Fibroblast of mammary gland (primary cell): ENCODE data around the gene LIPI.
"Not testable (repeated sequence)": the region's sequence is repeated elsewhere in the genome, so short reads cannot be mapped to it uniquely, and the experiment has no call there.

ENCODE experiments used
- DNase-seq: peaks from one replicate; pipeline ENCODE4 v3.0.0-alpha.2; 2010; ENCODE audit warnings: low read depth
- H3K4me3 ChIP-seq: 2 replicates; pipeline ENCODE4 v1.5.1; 2011; ENCODE audit warnings: low read depth, mild to moderate bottlenecking, low read length, moderate library complexity; ENCODE audit not compliant: control insufficient read depth
- TF ChIP-seq, protein P1 (sequence below): conservative IDR thresholded peaks from 2 replicates; pipeline ENCODE4 v1.5.1; 2011; ENCODE audit warnings: low read depth, low read length, inconsistent platforms; ENCODE audit not compliant: control insufficient read depth, insufficient read depth

LIPI gene

DNA sequence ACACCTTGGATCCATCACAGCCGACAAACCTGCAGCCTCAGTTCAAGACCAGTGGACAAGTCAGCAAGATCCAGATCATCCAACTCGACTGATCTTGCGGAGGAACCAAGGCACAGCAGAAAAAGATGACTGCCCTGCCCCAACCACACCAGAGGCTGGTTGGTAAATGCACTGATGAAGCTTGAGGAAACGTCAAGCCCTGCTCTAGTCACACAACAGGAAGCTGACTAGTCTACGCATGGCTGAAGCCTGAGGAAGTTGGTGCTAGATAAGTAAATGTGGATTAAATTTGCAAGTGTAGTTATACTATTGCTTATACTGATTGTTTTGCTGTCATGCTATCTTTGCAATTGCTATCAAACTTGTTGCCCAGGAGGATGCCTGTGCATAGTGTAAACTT, 89.0 kb downstream of the LIPI start:
- TF ChIP-seq, protein P1, sequence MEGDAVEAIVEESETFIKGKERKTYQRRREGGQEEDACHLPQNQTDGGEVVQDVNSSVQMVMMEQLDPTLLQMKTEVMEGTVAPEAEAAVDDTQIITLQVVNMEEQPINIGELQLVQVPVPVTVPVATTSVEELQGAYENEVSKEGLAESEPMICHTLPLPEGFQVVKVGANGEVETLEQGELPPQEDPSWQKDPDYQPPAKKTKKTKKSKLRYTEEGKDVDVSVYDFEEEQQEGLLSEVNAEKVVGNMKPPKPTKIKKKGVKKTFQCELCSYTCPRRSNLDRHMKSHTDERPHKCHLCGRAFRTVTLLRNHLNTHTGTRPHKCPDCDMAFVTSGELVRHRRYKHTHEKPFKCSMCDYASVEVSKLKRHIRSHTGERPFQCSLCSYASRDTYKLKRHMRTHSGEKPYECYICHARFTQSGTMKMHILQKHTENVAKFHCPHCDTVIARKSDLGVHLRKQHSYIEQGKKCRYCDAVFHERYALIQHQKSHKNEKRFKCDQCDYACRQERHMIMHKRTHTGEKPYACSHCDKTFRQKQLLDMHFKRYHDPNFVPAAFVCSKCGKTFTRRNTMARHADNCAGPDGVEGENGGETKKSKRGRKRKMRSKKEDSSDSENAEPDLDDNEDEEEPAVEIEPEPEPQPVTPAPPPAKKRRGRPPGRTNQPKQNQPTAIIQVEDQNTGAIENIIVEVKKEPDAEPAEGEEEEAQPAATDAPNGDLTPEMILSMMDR = no peak
- no peak for DNase-seq

DNA sequence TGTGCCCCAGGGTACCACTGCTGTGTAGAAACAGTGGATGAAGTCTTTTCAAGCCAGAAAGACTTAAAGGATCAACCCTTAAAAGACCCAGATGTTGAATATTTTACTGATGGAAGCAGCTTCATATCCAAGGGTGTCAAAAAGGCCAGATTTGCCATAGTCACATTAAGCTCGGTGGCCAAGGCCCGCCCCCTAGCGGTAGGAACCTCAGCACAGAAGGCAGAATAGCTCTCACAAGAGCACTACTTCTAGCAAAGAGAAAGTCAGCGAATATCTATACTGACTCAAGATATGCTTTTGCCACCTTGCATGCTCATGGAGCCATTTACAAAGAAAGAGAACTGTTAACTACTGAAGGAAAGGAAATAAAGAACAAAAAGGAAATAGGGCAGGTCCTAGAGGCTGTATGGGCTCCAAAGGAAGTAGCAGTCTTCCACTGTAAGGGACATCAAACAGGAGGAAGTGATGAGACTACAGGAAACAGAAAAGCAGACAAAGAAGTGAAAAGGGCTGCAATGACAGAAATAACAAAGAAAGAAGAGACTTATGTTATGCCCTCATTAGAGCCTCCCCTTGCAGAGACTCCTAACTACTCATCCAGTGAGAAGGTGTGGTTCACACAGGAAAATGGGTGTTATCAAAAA, 90.5 kb downstream of the LIPI start:
- no peak overlapping the region for H3K4me3 ChIP-seq
- TF ChIP-seq, protein P1 = peak; percentile 63
- DNase-seq = peak; percentile 36

More for the DNA sequence above, 89.0 kb downstream of the LIPI start:
- H3K4me3 ChIP-seq = no peak overlapping the region

DNA sequence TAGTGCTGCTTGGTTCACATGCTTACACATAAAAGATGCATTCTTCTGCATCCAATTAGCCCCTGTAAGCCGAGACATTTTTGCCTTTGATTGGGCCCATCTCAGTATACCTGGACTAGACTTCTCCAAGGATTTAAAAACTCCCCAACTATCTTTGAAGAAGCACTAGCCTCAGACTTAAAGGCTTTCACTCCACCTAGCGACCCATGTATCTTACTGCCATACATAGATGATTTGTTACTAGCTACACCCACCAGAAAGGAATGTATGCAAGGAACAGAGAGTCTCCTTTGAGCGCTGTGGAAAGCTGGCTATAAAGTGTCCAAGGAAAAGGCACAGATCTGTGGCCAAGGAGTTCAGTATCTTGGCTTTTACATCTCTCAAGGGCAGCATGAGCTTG, 91.7 kb downstream of the LIPI start:
- no peak overlapping the region for H3K4me3 ChIP-seq
- no peak for DNase-seq
- TF ChIP-seq, protein P1 = no peak

DNA sequence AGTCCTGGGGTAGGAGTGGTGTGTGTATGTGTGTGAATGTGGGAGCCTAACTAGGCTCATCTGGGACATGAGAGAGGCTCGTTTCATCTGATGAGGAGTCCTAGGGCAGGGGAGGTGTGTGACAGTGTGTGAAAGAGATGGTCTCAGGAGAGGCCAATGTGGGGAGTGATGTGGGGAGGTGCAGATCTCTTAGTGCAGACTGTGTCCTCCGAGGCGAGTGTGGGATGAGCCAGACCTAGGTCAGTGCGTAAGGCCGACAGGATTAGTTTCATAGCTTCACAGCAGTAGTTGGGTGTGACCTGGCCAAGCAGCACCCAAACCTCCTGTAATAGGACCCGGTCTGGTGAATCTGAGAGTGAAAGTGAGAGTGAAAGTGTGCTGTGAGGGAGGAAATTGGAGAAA, 94.7 kb downstream of the LIPI start:
- no peak overlapping the region for H3K4me3 ChIP-seq
- DNase-seq = no peak
- TF ChIP-seq, protein P1 = no peak

DNA sequence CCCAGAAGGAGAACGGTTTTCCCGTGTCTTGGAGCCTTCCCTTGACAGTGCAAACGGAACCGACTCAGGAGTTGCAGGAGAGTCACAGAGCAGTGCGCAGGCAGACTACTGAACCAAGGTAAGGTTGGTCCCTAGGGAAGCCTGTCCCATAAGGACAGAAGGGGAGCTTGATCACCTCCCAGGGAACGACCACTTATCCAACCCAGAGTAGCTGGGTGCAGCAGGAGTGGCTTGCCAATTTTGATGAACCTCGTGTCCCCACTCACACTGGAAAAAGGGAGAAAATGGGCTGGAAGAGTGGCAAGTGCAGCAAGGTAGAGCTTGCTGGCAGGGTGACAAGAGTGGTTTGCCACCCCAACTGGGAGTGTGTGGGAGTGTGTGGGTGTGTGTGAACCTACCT, 95.1 kb downstream of the LIPI start:
- DNase-seq = no peak
- TF ChIP-seq, protein P1 = no peak
- no peak overlapping the region for H3K4me3 ChIP-seq

DNA sequence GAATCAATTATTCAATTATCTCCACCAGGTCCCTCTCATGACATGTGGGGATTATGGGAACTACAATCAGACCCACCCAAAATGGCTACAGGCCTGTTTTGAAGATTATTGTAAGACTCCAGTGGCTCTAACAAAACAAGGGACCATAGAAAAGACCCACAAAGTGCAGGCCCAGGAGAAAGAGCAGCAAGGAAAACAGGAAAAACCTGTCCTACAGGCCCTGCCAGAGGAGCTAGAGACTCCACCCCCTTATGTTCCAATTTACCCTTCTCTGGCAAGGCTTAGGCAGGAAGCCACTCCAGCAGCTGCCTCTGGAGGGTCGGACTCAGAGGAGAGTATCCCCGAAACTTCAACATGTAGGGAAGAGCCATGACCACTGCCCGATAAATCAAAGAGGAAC, 96.5 kb downstream of the LIPI start:
- H3K4me3 ChIP-seq = no peak overlapping the region
- no peak for DNase-seq
- TF ChIP-seq, protein P1 = no peak

DNA sequence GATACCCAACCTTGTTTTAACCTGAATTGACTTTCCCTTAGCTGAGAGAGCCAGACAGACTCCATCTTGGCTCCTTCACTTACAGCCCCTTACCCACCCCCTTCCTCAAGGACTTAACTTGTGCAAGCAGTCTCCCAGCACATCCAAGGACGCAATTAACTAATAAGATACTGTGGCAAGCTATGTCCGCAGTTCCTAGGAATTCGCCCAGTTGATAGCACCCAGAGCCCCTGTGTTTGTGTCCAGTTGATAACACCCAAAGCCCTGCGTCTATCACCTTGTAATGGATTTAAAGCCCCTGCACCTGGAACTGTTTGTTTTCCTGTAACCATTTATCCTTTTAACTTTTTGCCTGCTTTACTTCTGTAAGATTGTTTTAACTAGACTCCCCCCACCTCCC, 106.2 kb downstream of the LIPI start:
- H3K4me3 ChIP-seq, DNase-seq: not testable (repeated sequence)
